K562 (cell line): ENCODE measurements around the gene ANKRD12. TPM values are rescaled to one million over a fixed set of nuclear protein-coding genes. Genes with fewer than 3 reads are reported as not detected.

Experiments
- ASH1L ChIP-seq: fragments of 450-650 bp; IDR thresholded peaks from 2 replicates; pipeline ENCODE4 v1.6.1; 2018; ENCODE audit warnings: borderline replicate concordance, mild to moderate bottlenecking, low read depth; ENCODE audit not compliant: partially characterized antibody
- ATF1 ChIP-seq, 2 experiments: fragments of 450-650 bp in 1 of 2; IDR thresholded peaks; 2 replicates each; pipeline ENCODE4 v1.6.1; 2016; ENCODE audit warnings: missing compliant biosample characterization in 1 of 2, missing genetic modification characterization in 1 of 2
- ELF2 ChIP-seq: fragments of 250-450 bp; sonication (Bioruptor Pico); IDR thresholded peaks from 2 replicates; pipeline ENCODE4 v1.5.0; 2021; ENCODE audit warnings: mild to moderate bottlenecking
- ERF ChIP-seq: fragments of 450-650 bp; formaldehyde crosslinking; IDR thresholded peaks from 2 replicates; pipeline ENCODE4 v1.4.0; 2020; ENCODE audit warnings: mild to moderate bottlenecking, mixed read lengths
- GABPA ChIP-seq: fragments of 200-800 bp; sonication (Bioruptor generic); conservative IDR thresholded peaks from 2 replicates; pipeline ENCODE4 v1.6.1; 2016; ENCODE audit warnings: low read depth, missing genetic modification characterization, missing compliant biosample characterization
- HDAC1 ChIP-seq, 2 experiments: fragments of 450-650 bp; IDR thresholded peaks; 2 replicates each; pipeline ENCODE4 v1.6.1; 2016 to 2017; ENCODE audit warnings: inconsistent platforms in 1 of 2, mild to moderate bottlenecking in 1 of 2, moderate library complexity in 1 of 2
- HMGXB4 ChIP-seq: sonication (generic); formaldehyde crosslinking; IDR thresholded peaks from 2 replicates; pipeline ENCODE4 v1.8.1; 2023; ENCODE audit warnings: mild to moderate bottlenecking, missing genetic modification reagents
- NRF1 ChIP-seq, 2 experiments: fragments of 450-650 bp; IDR thresholded peaks in 1 of 2; conservative IDR thresholded peaks in 1 of 2; 2 replicates each; pipeline ENCODE4 v1.6.1; 2014; ENCODE audit warnings: mild to moderate bottlenecking in 2 of 2
- SMAD4 ChIP-seq: fragments of 250-450 bp; sonication (Bioruptor Pico); conservative IDR thresholded peaks from 2 replicates; pipeline ENCODE4 v1.8.0; 2021; ENCODE audit warnings: inconsistent platforms, mild to moderate bottlenecking, moderate library complexity
- SRF ChIP-seq, 2 experiments: fragments of 250-450, 450-650 bp in 1 of 2; sonication (Bioruptor Pico) in 1 of 2; sonication (generic) in 1 of 2; formaldehyde crosslinking; IDR thresholded peaks; 2 replicates each; pipeline versions ENCODE4 v1.5.0 to v1.5.1; 2020 to 2022; ENCODE audit warnings: mild to moderate bottlenecking in 1 of 2, missing genetic modification reagents in 1 of 2
- STAG1 ChIP-seq: sonication (generic); formaldehyde crosslinking; IDR thresholded peaks from 2 replicates; pipeline ENCODE4 v1.5.0; 2020; ENCODE audit warnings: missing genetic modification reagents, borderline replicate concordance
- ZBTB1 ChIP-seq: sonication (generic); formaldehyde crosslinking; IDR thresholded peaks from 2 replicates; pipeline ENCODE4 v1.8.1; 2023; ENCODE audit warnings: missing genetic modification reagents, low read depth, mild to moderate bottlenecking, borderline replicate concordance
- ZBTB40 ChIP-seq, 2 experiments: fragments of 450-650 bp in 1 of 2; sonication (generic) in 1 of 2; formaldehyde crosslinking in 1 of 2; IDR thresholded peaks; 2 replicates each; pipeline versions ENCODE4 v1.7.1 to v1.9.0; 2016 to 2022; ENCODE audit warnings: inconsistent platforms in 1 of 2, mild to moderate bottlenecking in 1 of 2, missing genetic modification reagents in 1 of 2
- polyA plus RNA-seq, 8 experiments: library from polyadenylated mRNA; depleted of rRNA in 4 of 8; stranded (reverse) in 5 of 8; unstranded in 3 of 8; fragments of >200 nt; fragmentation: Nextera tagmentation in 2 of 8; fragmentation: Illumina TruSeq in 1 of 8; extraction: Ambion mirVana in 2 of 8; extraction: Trizol in 1 of 8; gene quantifications; 2 replicates each; pipeline versions ENCODE4 v1.2.1 to v1.2.3, GENCODE V29; 2011 to 2014; ENCODE audit warnings: inconsistent platforms in 1 of 8, missing spikeins in 1 of 8
- total RNA-seq, 7 experiments: library from RNA; depleted of rRNA in 6 of 7; stranded (reverse); fragments of >200 nt in 6 of 7; fragmentation: Illumina TruSeq in 2 of 7; extraction: Trizol in 2 of 7; gene quantifications; 2 replicates each; pipeline versions ENCODE4 v1.2.1 to v1.2.3, GENCODE V29; 2011 to 2021; ENCODE audit warnings: low replicate concordance in 1 of 7

ANKRD12 gene
- total and polyA plus RNA-seq, 9 of the 15 experiments (the other 6 are each of a cell fraction or from before 2014, with no cell fraction given) = 6.6 to 28.2 (median 16.0) TPM

DNA sequence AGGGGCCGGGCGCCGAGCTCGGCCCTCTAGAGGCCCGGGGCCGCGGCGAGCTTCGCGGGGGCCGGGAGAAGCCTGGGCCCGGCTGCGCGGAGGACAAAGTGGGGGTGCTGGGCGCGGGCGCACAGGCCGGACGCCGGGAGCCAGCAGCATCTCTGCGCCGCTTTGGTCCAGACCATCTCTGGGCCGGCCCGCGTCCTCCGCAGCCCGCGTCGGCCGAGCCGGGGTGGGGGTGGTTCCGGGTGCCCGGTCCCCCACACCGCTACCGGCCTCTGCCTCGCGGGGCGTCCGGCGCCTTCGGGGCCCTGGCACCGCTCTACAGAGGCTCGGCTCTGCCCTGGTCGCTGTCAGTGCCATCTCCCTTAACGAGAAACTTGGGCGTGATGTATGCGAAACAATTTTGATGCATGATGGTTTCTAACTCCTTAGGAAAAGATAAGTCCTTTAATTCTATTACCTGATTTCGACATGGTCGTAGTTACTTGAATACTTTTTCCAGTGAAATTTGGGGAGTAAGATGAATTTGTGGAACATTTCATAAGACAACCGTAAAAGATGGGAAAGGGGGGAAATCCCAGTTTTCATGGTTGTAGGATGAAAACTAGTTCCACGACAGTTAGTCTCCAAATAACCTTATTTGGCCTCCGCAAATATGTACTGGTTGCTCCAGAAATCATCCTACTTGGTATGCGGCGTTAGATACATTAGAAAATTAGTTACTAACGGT is 198.6 kb downstream of the ANKRD12 start (continued):
- TF ChIP-seq HMGXB4 (CRISPR knock-in tag) (0 out of 2 replicates have a peak, but pooled peaks have one; percentile 35), ZBTB1 (CRISPR knock-in tag) (peak; percentile 71; the same call in 1 of the 2 replicates), GABPA (tag) (peak; percentile 26; the same call in 1 of the 2 replicates), NRF1 (conservative IDR thresholded peaks at IDR 0.05 in 1 of 2, IDR thresholded peaks at IDR 0.05 in 1 of 2) (peak in 1 of 2 experiments; percentile 21; a peak in 2 of 4 replicates), ERF (0 out of 2 replicates have a peak, but pooled peaks have one; percentile 9), ZBTB40 (IDR thresholded peaks at IDR 0.05) (peak; percentile 44), ZBTB40 (CRISPR knock-in tag; IDR thresholded peaks at IDR 0.05) (no peak), ELF2 (CRISPR knock-in tag) (no peak), ATF1 (CRISPR knock-in tag; IDR thresholded peaks at IDR 0.05) (no peak), ATF1 (tag; IDR thresholded peaks at IDR 0.05) (peak; percentile 44), SRF (CRISPR knock-in tag; IDR thresholded peaks at IDR 0.05) (peak in 1 of 2 experiments; percentile 42; a peak in 1 of 4 replicates), ASH1L (no peak), SMAD4 (CRISPR knock-in tag) (peak; percentile 74), STAG1 (CRISPR knock-in tag) (peak; percentile 41; the same call in 1 of the 2 replicates), HDAC1 (IDR thresholded peaks at IDR 0.05) (peak in 1 of 2 experiments; percentile 34; a peak in 1 of 4 replicates)
